Measurements from ENCODE around the gene ADIRF.

DNA sequence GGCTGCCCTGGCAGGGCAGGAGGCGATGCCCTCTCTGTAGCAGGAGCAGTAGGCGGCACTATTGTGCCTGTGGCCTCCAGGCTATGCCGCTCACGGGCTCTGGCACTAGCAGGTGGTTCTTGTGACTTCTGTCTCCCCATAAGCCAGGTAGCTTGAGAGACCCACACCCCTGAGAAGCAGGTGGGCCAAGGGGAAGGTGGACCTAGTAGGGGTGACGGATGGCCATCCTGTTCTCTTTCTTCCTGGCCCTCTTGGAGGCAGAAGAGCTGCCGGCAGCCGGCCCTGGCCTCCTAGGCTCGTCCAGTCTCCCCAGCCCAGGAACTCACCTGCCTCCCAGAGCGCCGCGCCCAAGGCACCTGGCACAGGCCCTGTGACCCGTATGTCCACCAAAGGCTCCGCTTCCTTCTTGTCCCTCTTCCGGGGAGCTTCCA, 26.3 kb upstream of the ADIRF start:
- TF ChIP-seq, protein P1, sequence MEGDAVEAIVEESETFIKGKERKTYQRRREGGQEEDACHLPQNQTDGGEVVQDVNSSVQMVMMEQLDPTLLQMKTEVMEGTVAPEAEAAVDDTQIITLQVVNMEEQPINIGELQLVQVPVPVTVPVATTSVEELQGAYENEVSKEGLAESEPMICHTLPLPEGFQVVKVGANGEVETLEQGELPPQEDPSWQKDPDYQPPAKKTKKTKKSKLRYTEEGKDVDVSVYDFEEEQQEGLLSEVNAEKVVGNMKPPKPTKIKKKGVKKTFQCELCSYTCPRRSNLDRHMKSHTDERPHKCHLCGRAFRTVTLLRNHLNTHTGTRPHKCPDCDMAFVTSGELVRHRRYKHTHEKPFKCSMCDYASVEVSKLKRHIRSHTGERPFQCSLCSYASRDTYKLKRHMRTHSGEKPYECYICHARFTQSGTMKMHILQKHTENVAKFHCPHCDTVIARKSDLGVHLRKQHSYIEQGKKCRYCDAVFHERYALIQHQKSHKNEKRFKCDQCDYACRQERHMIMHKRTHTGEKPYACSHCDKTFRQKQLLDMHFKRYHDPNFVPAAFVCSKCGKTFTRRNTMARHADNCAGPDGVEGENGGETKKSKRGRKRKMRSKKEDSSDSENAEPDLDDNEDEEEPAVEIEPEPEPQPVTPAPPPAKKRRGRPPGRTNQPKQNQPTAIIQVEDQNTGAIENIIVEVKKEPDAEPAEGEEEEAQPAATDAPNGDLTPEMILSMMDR (conservative IDR thresholded peaks at IDR 0.05; ENCODE audit: low read length) = no peak
- no peak for TF ChIP-seq EZH2phosphoT487 (IDR thresholded peaks at IDR 0.05; ENCODE audit: borderline replicate concordance, low read depth, low read length)
